Fibroblast of villous mesenchyme (primary cell): Measurements from ENCODE around the gene GALM. TPM values are rescaled to one million over a fixed set of nuclear protein-coding genes. Genes with fewer than 3 reads are reported as not detected.

Source experiments
- DNase-seq: peaks from one replicate; pipeline ENCODE4 v3.0.0-alpha.2; 2010; ENCODE audit warnings: low read depth
- H3K4me3 ChIP-seq: 2 replicates; pipeline ENCODE4 v1.5.1; 2011; ENCODE audit warnings: low read depth, mild to moderate bottlenecking, low read length
- CTCF ChIP-seq: IDR thresholded peaks from 2 replicates; pipeline ENCODE4 v1.5.1; 2012; ENCODE audit warnings: low read depth, mild to moderate bottlenecking, low read length; ENCODE audit not compliant: insufficient read depth
- total RNA-seq: library from RNA; depleted of rRNA; stranded (reverse); fragments of >200 nt; gene quantifications from 2 replicates; pipeline ENCODE4 v1.2.3, GENCODE V29; 2012

The GALM gene
- total RNA-seq, 1 donor, result 19.9 TPM

- no peak overlapping the region for H3K4me3 ChIP-seq
These were observed 81.9 kb downstream of the GALM start for GRCh38 chr2:38747819-38748218.

DNA sequence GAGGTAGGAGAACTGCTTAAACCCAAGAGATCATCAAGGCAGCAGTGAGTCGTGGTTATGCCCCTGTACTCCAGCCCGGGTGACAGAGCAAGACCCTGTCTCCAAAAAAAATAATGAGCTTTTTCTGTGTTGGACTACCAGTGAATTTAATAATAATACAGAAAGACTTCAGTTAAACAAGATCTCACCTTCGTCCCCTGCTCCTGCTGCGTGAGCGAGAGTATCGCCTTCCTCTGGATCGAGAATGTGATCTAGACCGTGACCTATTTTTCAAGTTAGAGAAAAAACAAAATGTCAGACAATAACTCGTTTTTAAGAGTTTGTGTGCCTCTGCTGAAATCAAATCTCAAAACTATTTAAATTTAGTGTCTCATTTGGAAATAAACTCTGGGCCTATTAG is 82.5 kb downstream of the GALM start:
- H3K4me3 ChIP-seq, result no peak overlapping the region
- no peak for DNase-seq
- no peak for TF ChIP-seq CTCF

More at GRCh38 chr2:38747819-38748218, 81.9 kb downstream of the GALM start:
- peak; percentile 28 for DNase-seq
- no peak for TF ChIP-seq CTCF

DNA sequence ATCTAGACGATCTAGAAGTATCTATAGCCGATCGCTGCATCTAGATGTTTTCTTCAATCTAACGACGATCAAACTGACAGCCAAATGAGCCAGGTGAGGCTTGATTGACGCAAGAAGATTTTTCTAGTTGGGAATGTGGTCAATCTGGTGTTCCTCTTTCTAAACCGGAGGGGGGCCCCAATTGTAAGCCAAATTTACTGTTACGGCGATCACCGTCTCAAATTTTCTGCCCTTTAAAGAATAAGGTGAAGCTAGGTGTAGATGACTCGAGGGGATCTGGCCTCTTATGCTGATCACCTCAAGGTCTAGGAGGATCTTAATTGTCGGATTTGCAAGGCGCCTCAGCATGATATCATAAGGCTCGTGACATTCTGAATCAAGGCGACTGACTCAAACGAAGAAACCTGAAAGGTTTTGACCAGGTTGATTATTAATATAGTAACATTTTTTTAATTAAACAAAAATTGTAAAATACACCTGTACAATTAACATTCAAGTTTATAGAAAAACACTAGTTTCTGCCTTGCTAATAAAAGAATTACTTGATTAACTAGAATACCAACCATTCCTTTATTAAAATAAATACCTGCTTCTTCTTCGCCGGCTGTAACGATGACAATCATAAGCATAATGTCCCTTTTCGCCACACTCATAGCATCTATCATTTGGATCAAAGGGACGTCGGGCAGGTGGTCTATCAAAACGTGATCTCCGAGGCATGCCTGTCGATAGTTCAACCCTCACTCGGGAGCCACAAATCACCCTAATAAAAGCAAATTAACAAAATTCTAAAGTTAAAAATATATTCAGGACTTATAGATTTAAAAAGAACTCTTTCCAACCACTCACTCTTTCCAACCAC is 83.3 kb downstream of the GALM start:
- DNase-seq, result no peak
- peak overlapping the region; percentile 93 for H3K4me3 ChIP-seq
- TF ChIP-seq CTCF, result no peak

- no peak for TF ChIP-seq CTCF
- peak overlapping the region; percentile 93 for H3K4me3 ChIP-seq
- peak; percentile 36 for DNase-seq
These were observed 84.3 kb downstream of the GALM start for GRCh38 chr2:38750011-38750890.

DNA sequence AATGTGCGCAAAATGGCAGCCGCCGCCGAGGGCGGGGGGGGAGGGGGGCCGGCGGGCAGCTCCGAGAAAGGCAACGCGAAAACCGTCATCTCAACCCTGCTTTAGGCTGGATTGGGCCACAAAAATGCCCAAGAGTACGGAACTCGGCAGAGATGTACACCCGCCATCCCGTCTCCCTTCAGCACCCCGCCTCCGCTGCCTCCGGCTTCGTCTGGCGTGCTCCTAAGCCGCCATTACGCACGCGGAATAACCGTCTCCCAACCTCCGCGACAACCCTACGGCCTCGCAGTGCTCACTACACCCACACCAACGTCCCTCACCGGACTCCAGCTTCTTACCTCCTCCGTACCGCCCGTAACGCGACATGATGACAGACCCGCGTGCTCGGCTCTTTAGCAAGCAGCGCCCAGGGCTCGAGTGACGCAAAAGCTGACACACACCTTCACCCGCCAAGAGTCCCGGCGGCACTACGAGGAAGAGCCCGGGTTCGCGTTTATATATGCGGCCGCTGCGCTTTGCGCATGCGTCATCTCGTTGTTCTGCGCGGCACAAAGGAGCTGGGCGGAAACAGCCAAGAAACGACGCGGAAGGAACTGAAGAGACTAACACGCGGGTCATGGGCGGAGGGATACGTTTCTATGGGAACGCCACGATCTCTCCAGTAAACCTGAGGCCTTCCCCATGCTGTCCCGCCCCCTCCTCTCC is 85.1 kb downstream of the GALM start, which contains the start of gene SRSF7:
TSS of gene SRSF7 (minus strand) at position 471 of the 705 bp plus-strand sequence. CDS start at position 366, 105 bp downstream.
- H3K4me3 ChIP-seq, result peak within 1 kb of the TSS; percentile 93
- DNase-seq, result peak; percentile 99
- TF ChIP-seq CTCF, result no peak
